Measurements from ENCODE around the gene DNAJC17.
A peak's percentile ranks its signal among the peaks of the same experiment; 100 is the strongest.

- TF ChIP-seq, protein P1, sequence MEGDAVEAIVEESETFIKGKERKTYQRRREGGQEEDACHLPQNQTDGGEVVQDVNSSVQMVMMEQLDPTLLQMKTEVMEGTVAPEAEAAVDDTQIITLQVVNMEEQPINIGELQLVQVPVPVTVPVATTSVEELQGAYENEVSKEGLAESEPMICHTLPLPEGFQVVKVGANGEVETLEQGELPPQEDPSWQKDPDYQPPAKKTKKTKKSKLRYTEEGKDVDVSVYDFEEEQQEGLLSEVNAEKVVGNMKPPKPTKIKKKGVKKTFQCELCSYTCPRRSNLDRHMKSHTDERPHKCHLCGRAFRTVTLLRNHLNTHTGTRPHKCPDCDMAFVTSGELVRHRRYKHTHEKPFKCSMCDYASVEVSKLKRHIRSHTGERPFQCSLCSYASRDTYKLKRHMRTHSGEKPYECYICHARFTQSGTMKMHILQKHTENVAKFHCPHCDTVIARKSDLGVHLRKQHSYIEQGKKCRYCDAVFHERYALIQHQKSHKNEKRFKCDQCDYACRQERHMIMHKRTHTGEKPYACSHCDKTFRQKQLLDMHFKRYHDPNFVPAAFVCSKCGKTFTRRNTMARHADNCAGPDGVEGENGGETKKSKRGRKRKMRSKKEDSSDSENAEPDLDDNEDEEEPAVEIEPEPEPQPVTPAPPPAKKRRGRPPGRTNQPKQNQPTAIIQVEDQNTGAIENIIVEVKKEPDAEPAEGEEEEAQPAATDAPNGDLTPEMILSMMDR (IDR thresholded peaks at IDR 0.05): no peak
- TF ChIP-seq POLR2A (IDR thresholded peaks at IDR 0.05) (no peak), POLR2AphosphoS5 (IDR thresholded peaks at IDR 0.05; ENCODE audit: insufficient read depth in 1 of 2, low read depth in 1 of 2) (peak in 1 of 2 donors; percentile 60)
These were observed 36.8 kb upstream of the DNAJC17 start, which contains the start of gene SPINT1 for GRCh38 chr15:40843885-40844695.
